BLaER1 treated with 17β-estradiol and CSF1 and Interleukin-3, amounts not matched to agents 10 nM and 100 nM (cell line): ENCODE results near the gene SH2B3.
"Not testable (repeated sequence)": the region's sequence is repeated elsewhere in the genome, so short reads cannot be mapped to it uniquely, and the experiment has no call there.

Experiments used
- H3K27ac ChIP-seq, 11 experiments: shearing (Covaris generic); formaldehyde crosslinking; 2 replicates each; pipeline ENCODE4 v1.8.1; 2022
- H3K27me3 ChIP-seq, 11 experiments: shearing (Covaris generic); formaldehyde crosslinking; 2 replicates each; pipeline ENCODE4 v1.8.1; 2022
- H3K36me3 ChIP-seq, 11 experiments: shearing (Covaris generic); formaldehyde crosslinking; 2 replicates each; pipeline ENCODE4 v1.8.1; 2022
- H3K4me1 ChIP-seq, 10 experiments: shearing (Covaris generic); formaldehyde crosslinking; 2 replicates each; pipeline ENCODE4 v1.8.1; 2022
- H3K4me2 ChIP-seq, 11 experiments: shearing (Covaris generic); formaldehyde crosslinking; 2 replicates each; pipeline ENCODE4 v1.8.1; 2022
- H3K4me3 ChIP-seq, 10 experiments: shearing (Covaris generic); formaldehyde crosslinking; 2 replicates each; pipeline ENCODE4 v1.8.1; 2022
- H3K9ac ChIP-seq, 11 experiments: shearing (Covaris generic); formaldehyde crosslinking; 2 replicates each; pipeline ENCODE4 v1.8.1; 2022
- H3K9me3 ChIP-seq, 11 experiments: shearing (Covaris generic); formaldehyde crosslinking; replicated peaks in 1 of 11; 2 replicates each; pipeline ENCODE4 v1.8.1; 2022
- H4K20me1 ChIP-seq, 11 experiments: shearing (Covaris generic); formaldehyde crosslinking; 2 replicates each; pipeline ENCODE4 v1.8.1; 2022
- Cebpa-rat ChIP-seq, 11 experiments: shearing (Covaris generic); IDR thresholded peaks; 2 replicates each; pipeline ENCODE4 v1.8.1; 2022

Gene SH2B3

DNA sequence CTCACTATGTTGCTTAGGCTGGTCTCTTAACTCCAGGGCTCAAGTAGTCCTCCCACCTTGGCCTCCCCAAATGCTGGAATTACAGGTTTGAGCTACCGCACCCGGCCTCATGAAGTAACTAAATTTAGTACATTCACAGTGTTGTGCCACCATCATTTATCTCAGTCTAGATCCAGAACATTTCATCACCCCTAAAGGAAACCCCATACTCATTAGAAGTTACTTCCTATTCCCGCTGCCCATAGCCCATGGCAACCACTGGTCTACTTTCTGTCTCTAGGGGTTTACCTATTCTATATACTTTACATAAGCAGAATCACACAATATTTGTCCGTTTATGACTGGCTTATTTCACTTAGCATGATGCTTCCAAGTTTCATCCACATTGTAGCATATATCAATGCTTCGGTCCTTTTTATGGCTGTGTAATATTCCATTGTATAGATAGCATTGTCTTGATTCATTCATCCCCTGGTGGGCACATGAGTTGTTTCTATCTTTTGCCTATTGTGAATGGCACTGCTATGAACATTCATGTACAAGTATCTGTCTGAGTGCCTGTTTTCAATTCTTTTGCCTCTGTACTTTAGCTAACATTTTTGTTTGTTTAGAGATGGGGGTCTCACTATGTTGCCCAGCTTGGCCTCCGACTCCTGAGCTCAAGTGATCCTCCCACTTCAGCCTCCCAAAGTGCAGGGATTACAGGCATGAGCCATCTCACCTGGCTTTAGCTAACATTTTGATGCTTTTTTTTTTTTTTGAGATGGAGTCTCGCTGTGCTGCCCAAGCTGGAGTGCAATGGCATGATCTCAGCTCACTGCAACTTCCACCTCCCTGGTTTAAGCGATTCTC is 10.2 kb upstream of the SH2B3 start:
- H3K9ac ChIP-seq = no peak overlapping the region
- H3K27me3 ChIP-seq = no peaks in the 10 kb centered on the region
- H3K27ac ChIP-seq = no peak overlapping the region
- H3K4me3 ChIP-seq = no peak overlapping the region
- H3K4me1 ChIP-seq = peaks cover 34 to 80% (median 45%) of the 10 kb centered on the region in 10 experiments
- H3K36me3 ChIP-seq = no peaks in the 10 kb centered on the region
- no peaks in the 10 kb centered on the region; a peak in 3 of 22 replicates for H4K20me1 ChIP-seq
- H3K9me3 ChIP-seq = no peaks in the 10 kb centered on the region
- peak overlapping the region in 2 of 11 experiments; percentile 82 to 90; a peak in 2 of 22 replicates for H3K4me2 ChIP-seq
- no peak for TF ChIP-seq Cebpa-rat (IDR thresholded peaks at IDR 0.05)

DNA sequence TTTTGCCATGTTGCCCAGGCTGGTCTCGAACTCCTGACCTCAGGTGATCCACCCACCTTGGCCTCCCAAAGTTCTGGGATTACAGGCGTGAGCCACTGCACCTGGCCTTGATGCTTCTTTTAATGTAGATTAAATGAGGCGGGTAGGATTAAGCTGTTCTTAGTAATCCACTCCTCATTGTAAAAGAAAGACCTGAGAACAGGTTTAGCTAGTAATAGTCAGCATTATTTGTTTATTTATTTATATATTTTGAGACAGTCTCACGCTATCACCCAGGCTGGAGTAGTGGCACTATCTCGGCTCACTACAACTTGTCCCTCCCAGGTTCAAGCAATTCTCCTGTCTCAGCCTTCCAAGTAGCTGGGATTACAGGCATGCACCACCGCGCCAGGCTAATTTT is 9.5 kb upstream of the SH2B3 start:
- H4K20me1 ChIP-seq, H3K36me3 ChIP-seq, H3K4me3 ChIP-seq, H3K27me3 ChIP-seq, H3K9me3 ChIP-seq: not testable (repeated sequence)
- peak overlapping the region in 5 of 11 experiments; percentile 76 to 90 (median 85); a peak in 9 of 22 replicates for H3K4me2 ChIP-seq
- peak overlapping the region in 8 of 11 experiments; percentile 55 to 90 (median 74); a peak in 10 of 22 replicates for H3K27ac ChIP-seq
- H3K9ac ChIP-seq = peak overlapping the region in 8 of 11 experiments; percentile 68 to 79 (median 74); a peak in 10 of 22 replicates
- peaks cover 34 to 80% (median 45%) of the 10 kb centered on the region in 10 experiments for H3K4me1 ChIP-seq

DNA sequence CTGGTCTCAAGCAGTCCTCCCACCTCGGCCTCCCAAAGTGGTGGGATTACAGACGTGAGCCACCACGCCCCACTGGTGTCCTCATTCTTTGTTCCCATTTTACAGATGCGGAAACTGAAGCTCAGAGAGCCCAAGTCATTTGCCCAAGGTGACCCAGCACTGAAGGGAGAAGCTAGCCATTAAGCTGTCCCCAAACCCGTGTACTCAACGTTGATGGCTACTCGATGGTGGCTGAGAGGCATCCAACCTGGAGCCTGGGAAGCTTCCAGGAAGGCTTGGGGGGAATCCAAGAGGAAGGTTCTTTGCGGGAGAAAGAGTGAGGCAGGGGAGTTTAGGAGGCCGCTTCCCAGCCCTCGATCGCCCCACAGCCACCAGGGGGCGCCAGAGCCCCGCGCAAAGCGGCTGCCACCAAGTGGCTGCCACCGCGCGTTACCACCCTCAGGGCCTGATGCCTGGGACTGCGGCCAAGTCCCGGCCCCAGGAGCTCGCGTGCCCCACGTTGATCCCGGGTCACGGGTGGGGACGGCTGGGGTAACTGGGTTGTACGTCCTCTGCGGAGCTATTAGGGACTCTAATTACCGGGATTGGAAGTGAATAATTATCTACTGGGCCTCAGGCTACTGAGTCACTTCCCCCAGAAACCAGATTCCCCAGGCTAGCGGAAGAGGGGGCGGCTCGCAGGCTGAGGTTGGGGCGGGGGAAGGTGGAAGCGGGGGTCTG is 8.8 kb upstream of the SH2B3 start:
- peaks cover 34 to 84% (median 48%) of the 10 kb centered on the region in 10 experiments for H3K4me1 ChIP-seq
- no peaks in the 10 kb centered on the region for H3K36me3 ChIP-seq
- no peaks in the 10 kb centered on the region; a peak in 3 of 22 replicates for H4K20me1 ChIP-seq
- peak overlapping the region; percentile 55 to 90 (median 74); a peak in 21 of 22 replicates for H3K27ac ChIP-seq
- no peaks in the 10 kb centered on the region for H3K9me3 ChIP-seq
- no peak for TF ChIP-seq Cebpa-rat (IDR thresholded peaks at IDR 0.05)
- H3K4me3 ChIP-seq = peak overlapping the region in 8 of 10 experiments; percentile 27 to 66 (median 50); a peak in 13 of 20 replicates
- peak overlapping the region; percentile 60 to 79 (median 72); a peak in 21 of 22 replicates for H3K9ac ChIP-seq
- peak overlapping the region; percentile 74 to 90 (median 83) for H3K4me2 ChIP-seq
- no peaks in the 10 kb centered on the region for H3K27me3 ChIP-seq

DNA sequence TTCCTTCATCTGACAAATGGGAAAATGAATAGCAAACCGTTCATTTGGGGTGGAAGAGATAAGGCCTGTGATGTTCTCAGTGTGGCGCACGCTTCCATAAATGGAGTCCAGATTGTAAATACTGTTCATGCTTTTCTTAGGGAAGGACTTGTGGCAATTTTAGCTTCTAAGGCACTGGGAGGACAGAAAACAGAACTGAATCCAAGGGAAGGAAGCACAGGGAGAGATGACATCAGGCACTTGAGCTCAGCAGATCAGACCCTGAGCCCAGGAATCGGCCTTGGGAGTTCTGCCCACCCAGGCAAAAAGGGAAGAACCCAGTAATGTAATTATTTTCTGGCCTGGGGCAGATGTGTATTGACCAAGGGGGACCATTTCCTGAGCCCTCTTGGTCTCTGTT is 7.2 kb upstream of the SH2B3 start:
- Histone ChIP-seq H3K9me3 (no peaks in the 10 kb centered on the region), H3K27me3 (no peaks in the 10 kb centered on the region), H3K4me1 (peaks cover 46 to 94% (median 64%) of the 10 kb centered on the region in 10 experiments), H3K4me2 (peak overlapping the region; percentile 31 to 90 (median 83)), H3K9ac (peak overlapping the region; percentile 10 to 77 (median 40); a peak in 14 of 22 replicates), H4K20me1 (no peaks in the 10 kb centered on the region; a peak in 3 of 22 replicates), H3K27ac (peak overlapping the region; percentile 53 to 90 (median 71)), H3K36me3 (no peaks in the 10 kb centered on the region), H3K4me3 (no peak overlapping the region)
- no peak for TF ChIP-seq Cebpa-rat (IDR thresholded peaks at IDR 0.05)

DNA sequence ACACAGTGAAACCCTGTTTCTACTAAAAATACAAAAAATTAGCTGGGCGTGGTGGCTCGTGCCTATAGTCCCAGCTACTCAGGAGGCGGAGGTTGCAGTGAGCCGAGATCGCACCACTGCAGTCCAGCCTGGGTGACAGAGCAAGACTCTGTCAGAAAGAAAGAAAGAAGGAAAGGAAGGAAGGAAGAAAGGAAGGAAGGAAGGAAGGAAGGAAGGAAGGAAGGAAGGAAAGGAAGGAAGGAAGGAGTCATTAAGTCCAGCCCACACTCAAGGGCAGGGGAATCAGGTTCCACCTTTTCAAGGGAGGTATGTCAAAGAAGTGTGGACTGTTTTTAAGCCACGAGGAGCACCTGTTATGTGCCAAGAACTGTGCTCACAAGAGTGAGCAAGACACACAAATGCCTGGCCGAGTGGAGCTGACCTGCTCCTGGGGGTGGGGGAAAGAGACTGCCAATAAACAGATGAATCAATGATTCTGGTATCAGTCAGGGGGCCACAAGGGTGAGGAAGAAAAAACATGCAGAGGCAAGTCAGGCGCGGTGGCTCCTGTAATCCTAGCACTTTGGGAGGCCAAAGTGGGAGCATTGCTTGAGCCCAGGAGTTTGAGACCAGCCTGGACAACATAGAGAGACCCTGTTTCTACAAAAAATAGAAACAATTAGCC is 5.8 kb upstream of the SH2B3 start:
- peak overlapping the region; percentile 31 to 90 (median 83) for H3K4me2 ChIP-seq

DNA sequence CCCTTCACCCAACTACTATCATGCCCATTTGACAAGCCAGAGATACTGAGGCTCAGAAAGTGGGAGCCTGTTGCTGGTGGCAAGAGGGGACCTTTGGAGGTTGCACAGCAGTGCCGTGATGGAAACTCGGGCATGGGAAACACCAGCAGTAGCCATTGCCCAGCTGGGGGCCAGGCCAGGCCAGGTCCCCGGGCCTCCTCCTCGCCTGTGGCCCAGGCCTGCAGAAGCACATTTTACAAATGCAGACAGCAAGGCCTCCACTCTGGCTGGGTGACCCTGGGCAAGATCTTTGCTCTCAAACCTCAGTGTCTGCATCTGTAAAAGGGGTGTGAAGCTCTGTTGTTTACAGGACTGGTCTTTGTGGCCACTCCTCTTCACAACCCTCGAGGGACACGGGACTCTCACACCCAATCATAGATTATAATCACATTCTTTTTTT is 4.5 kb upstream of the SH2B3 start:
- Histone ChIP-seq H4K20me1 (peaks cover 0 to 1% (median 0%) of the 10 kb centered on the region in 11 experiments; a peak in 4 of 22 replicates), H3K36me3 (no peaks in the 10 kb centered on the region), H3K4me1 (peaks cover 61 to 88% (median 78%) of the 10 kb centered on the region in 10 experiments), H3K27ac (peak overlapping the region in 1 of 11 experiments; percentile 66; a peak in 2 of 22 replicates), H3K9me3 (no peaks in the 10 kb centered on the region), H3K27me3 (no peaks in the 10 kb centered on the region), H3K4me2 (peak overlapping the region in 3 of 11 experiments; percentile 82 to 90 (median 85); a peak in 5 of 22 replicates), H3K4me3 (no peak overlapping the region), H3K9ac (no peak overlapping the region)
- no peak for TF ChIP-seq Cebpa-rat (IDR thresholded peaks at IDR 0.05)

More for the DNA sequence above, 5.8 kb upstream of the SH2B3 start:
- H3K27ac ChIP-seq = peak overlapping the region; percentile 53 to 90 (median 71); a peak in 21 of 22 replicates
- H4K20me1 ChIP-seq, H3K27me3 ChIP-seq, H3K9me3 ChIP-seq, H3K4me3 ChIP-seq, H3K36me3 ChIP-seq: not testable (repeated sequence)
- peak overlapping the region in 3 of 11 experiments; percentile 15 to 75 (median 44); a peak in 6 of 22 replicates for H3K9ac ChIP-seq
- peaks cover 59 to 96% (median 75%) of the 10 kb centered on the region in 10 experiments for H3K4me1 ChIP-seq

DNA sequence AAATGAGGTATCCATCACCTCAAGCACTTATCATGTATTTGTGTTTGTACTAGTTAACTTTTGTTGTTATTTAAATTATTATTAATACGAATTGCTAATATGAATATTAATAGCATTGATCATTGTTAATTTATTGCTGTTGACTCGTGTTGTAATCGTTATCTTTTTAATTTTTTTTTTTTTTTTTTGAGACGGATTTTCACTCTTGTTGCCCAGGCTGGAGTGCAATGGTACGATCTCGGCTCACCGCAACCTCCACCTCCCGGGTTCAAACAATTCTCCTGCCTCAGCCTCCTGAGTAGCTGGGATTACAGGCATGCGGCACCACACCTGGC is 3.3 kb upstream of the SH2B3 start:
- not testable (repeated sequence) for H3K27me3 ChIP-seq, H3K4me3 ChIP-seq, H3K9me3 ChIP-seq, H3K36me3 ChIP-seq
- peaks cover 3 to 14% (median 7%) of the 10 kb centered on the region in 11 experiments; a peak in 20 of 22 replicates for H4K20me1 ChIP-seq
- peak overlapping the region in 8 of 11 experiments; percentile 74 to 99 (median 82); a peak in 13 of 22 replicates for H3K9ac ChIP-seq
- peak overlapping the region; percentile 68 to 96 (median 89); a peak in 21 of 22 replicates for H3K4me2 ChIP-seq
- peak overlapping the region; percentile 64 to 99 (median 96); a peak in 20 of 22 replicates for H3K27ac ChIP-seq
- H3K4me1 ChIP-seq = peaks cover 62 to 79% (median 74%) of the 10 kb centered on the region in 10 experiments

DNA sequence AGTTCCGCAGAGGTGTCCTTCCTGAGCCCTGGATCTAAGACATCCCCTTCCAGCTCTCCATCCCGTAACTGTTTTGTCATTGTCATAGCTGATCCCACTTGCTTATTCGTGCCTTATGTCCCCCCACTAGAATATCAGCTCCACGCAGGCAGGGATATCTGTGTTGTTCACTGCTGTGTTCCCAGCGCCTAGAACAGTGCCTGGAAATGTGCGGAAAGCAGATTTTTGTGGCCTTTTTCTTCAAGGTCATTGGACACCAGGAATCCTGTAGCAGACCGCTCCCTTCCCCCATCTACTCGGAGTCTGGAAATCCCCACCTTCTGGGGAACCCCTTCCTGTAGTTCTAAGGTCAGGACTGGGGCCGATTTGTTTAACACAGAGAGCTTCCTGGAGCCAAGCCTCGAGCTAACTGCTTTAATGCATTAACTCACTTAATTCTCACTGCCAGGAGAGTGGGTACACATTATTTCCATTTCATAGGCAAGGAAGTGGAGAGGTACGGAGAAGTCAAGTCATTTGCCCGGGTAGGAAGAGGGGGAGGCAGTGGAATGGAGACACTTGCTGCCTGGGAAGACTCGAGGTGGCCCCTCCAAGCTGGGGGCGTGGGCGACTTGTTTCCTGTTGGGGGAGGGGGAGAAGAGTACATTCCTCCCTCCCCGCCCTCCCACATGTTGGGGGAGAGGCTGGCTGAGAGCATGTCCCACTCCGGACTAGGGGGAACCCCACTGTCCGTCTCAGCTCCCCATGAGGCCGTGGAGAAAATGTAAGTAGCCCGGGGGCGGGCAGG is 1.2 kb upstream of the SH2B3 start:
- H4K20me1 ChIP-seq = peaks cover 24 to 35% (median 28%) of the 10 kb centered on the region in 11 experiments
- no peaks in the 10 kb centered on the region for H3K9me3 ChIP-seq
- peak overlapping the region; percentile 56 to 100 (median 98) for H3K4me3 ChIP-seq
- no peak for TF ChIP-seq Cebpa-rat (IDR thresholded peaks at IDR 0.05)
- peak overlapping the region; percentile 49 to 99 (median 96); a peak in 21 of 22 replicates for H3K27ac ChIP-seq
- peaks cover 0 to 23% (median 8%) of the 10 kb centered on the region in 11 experiments; a peak in 11 of 22 replicates for H3K36me3 ChIP-seq
- peak overlapping the region; percentile 68 to 96 (median 89) for H3K4me2 ChIP-seq
- H3K27me3 ChIP-seq = no peaks in the 10 kb centered on the region
- peak overlapping the region; percentile 72 to 99 (median 86) for H3K9ac ChIP-seq
- H3K4me1 ChIP-seq = peaks cover 65 to 79% (median 74%) of the 10 kb centered on the region in 10 experiments
